ENCODE data around the gene MOGAT3.

DNA sequence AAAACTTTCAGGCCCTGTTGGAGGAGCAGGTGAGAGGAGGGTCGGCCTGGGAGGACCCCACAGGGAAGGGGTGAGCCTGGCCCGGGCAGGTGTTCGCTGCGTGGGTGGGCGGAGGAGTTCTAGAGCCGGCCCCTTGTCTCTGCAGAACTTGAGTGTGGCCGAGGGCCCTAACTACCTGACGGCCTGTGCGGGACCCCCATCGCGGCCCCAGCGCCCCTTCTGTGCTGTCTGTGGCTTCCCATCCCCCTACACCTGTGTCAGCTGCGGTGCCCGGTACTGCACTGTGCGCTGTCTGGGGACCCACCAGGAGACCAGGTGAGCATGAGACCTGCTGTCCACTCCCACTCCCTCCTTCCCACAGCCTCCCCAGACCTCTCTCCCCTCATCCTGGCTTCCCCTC lies 22.7 kb upstream of the MOGAT3 start:
- no peak for TF ChIP-seq ZNF423 (CRISPR knock-in tag; IDR thresholded peaks at IDR 0.05)
- TF ChIP-seq, protein P1, sequence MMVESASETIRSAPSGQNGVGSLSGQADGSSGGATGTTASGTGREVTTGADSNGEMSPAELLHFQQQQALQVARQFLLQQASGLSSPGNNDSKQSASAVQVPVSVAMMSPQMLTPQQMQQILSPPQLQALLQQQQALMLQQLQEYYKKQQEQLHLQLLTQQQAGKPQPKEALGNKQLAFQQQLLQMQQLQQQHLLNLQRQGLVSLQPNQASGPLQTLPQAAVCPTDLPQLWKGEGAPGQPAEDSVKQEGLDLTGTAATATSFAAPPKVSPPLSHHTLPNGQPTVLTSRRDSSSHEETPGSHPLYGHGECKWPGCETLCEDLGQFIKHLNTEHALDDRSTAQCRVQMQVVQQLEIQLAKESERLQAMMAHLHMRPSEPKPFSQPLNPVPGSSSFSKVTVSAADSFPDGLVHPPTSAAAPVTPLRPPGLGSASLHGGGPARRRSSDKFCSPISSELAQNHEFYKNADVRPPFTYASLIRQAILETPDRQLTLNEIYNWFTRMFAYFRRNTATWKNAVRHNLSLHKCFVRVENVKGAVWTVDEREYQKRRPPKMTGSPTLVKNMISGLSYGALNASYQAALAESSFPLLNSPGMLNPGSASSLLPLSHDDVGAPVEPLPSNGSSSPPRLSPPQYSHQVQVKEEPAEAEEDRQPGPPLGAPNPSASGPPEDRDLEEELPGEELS (CRISPR knock-in tag; IDR thresholded peaks at IDR 0.05), result no peak
